ENCODE data around the gene PPM1H.

DNA sequence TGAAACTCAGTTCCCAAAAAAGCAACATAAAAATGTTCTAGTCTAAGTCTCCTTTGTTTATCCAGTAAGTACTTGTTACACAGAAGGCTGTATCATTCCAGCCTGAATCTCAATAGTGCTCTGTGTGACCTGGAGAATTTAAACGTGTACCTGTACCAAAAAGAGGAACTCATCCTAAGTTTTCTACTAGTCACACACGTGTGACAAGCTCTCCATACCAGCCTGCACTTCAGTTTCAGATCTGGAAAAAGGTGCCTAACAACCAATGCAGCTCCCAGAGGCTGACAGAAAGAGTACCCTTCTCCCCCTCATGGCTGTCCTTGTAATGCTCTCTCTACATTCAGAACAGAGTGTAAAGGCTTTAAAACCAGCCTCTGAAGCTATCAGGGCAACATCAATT, 27.4 kb downstream of the PPM1H start:
- no peak for TF ChIP-seq CTCF (IDR thresholded peaks at IDR 0.05; ENCODE audit: low read length)
- TF ChIP-seq EZH2 (IDR thresholded peaks at IDR 0.05; ENCODE audit: borderline replicate concordance, low read length), result no peak

All from OCI-LY1 (cell line).